ENCODE measurements around the gene TSPAN14.

Gene TSPAN14

DNA sequence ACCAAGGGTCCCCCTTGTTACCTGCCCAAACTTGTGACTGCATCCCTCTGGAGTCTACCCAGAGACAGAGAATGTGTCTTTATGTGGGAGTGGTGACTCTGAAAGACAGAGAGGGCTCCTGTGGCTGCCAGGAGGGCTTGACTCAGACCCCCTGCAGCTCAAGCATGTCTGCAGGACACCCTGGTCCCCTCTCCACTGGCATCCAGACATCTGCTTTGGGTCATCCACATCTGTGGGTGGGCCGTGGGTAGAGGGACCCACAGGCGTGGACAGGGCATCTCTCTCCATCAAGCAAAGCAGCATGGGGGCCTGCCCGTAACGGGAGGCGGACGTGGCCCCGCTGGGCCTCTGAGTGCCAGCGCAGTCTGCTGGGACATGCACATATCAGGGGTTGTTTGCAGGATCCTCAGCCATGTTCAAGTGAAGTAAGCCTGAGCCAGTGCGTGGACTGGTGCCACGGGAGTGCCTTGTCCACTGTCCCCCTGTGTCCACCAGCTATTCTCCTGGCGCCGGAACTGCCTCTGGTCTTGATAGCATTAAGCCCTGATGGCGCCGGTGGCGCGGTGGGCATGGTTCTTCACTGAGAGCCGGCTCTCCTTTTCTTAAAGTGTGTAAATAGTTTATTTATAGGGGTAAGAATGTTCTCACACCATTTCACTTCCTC is 64.2 kb downstream of the TSPAN14 start:
- Histone ChIP-seq H3K9me3 (ENCODE audit: low read depth, low read length) (no peaks in the 10 kb centered on the region), H3K27ac (no peak overlapping the region), H3K9ac (ENCODE audit: insufficient read length) (no peak overlapping the region), H3K36me3 (ENCODE audit: insufficient read depth, low read length) (no peaks in the 10 kb centered on the region; the same call in 1 of the 2 replicates), H3K4me3 (no peak overlapping the region)
- DNase-seq (ENCODE audit: low read depth, low spot score): no peak
- TF ChIP-seq POLR2AphosphoS5 (IDR thresholded peaks at IDR 0.05; ENCODE audit: borderline replicate concordance, low read depth, low read length) (no peak), EZH2 (IDR thresholded peaks at IDR 0.05) (no peak), FOXP2 (optimal IDR thresholded peaks at IDR 0.05; ENCODE audit: control extremely low read depth, extremely low read length, insufficient read depth) (no peak)

DNA sequence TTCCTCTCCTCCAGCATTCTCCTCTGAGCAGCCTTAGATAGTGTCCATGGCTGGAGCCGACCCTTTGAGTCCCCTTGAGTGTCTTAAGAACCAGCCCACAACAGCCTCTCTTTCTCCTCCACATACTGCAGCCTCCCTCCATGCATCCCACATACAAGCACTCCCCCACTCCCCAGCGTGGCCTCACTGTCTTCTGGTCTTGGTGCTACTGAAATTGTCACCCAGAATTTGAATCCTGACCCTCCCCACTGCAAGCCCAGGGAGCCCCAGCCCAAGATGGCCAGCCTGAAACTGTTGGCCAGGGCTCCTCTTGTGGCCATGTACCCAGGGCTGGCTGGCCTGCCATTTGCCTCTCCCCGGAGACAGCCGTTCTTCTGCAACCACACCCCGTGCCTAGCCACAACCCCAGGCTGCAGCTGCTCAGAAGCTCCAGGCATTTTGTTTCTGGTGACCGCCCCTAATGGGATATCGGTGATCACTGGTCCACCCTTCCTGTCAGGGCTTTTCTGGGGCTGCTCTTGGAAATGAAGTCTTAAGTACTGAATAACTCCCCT is 64.8 kb downstream of the TSPAN14 start:
- no peak for TF ChIP-seq POLR2AphosphoS5 (IDR thresholded peaks at IDR 0.05; ENCODE audit: borderline replicate concordance, low read depth, low read length)
- no peak for TF ChIP-seq FOXP2 (optimal IDR thresholded peaks at IDR 0.05; ENCODE audit: control extremely low read depth, extremely low read length, insufficient read depth)
- TF ChIP-seq EZH2 (IDR thresholded peaks at IDR 0.05): no peak
- no peak overlapping the region for H3K27ac ChIP-seq
- no peak overlapping the region for H3K9ac ChIP-seq (ENCODE audit: insufficient read length)
- no peaks in the 10 kb centered on the region for H3K9me3 ChIP-seq (ENCODE audit: low read depth, low read length)
- H3K4me3 ChIP-seq: no peak overlapping the region
- no peaks in the 10 kb centered on the region; the same call in 1 of the 2 replicates for H3K36me3 ChIP-seq (ENCODE audit: insufficient read depth, low read length)
- DNase-seq (ENCODE audit: low read depth, low spot score): no peak

DNA sequence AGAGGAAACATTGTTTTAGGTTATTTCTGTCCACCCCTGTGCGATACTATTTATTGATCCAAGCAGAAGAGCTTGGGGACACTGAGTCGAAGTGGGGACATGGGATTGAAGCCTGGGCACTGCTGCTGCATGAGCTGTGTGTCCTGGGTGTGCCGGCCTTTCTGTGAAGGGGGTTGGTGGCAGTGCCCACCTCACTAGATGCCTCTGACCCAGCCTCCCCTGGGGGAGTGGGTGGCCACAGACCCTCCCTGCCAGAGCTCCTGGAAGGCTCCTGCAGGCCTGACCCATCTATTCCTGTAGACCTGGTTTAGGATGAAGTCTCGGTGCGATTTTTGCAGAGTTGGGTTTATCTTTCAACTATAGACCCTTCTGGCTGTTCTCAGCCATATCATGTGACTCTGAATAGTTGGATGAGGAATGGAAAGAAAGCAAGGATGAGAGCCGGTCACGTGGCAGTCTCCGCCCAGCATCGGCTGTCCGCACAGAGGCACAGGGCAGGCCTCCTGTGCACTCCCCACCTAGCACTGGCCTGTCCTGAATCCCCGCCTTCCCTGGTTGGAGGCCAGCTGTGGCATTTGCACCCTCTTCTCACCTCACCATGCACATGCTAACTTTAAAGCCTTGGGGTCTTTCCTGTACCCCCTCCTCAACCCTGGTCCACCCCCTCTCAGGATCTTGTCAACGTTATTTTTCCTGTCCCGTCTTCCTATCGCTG is 66.0 kb downstream of the TSPAN14 start:
- Histone ChIP-seq H3K9me3 (ENCODE audit: low read depth, low read length) (no peaks in the 10 kb centered on the region), H3K36me3 (ENCODE audit: insufficient read depth, low read length) (no peaks in the 10 kb centered on the region; the same call in 1 of the 2 replicates), H3K9ac (ENCODE audit: insufficient read length) (no peak overlapping the region), H3K4me3 (no peak overlapping the region), H3K27ac (no peak overlapping the region)
- no peak for DNase-seq (ENCODE audit: low read depth, low spot score)
- TF ChIP-seq POLR2AphosphoS5 (IDR thresholded peaks at IDR 0.05; ENCODE audit: borderline replicate concordance, low read depth, low read length) (no peak), EZH2 (IDR thresholded peaks at IDR 0.05) (no peak), FOXP2 (optimal IDR thresholded peaks at IDR 0.05; ENCODE audit: control extremely low read depth, extremely low read length, insufficient read depth) (no peak)

DNA sequence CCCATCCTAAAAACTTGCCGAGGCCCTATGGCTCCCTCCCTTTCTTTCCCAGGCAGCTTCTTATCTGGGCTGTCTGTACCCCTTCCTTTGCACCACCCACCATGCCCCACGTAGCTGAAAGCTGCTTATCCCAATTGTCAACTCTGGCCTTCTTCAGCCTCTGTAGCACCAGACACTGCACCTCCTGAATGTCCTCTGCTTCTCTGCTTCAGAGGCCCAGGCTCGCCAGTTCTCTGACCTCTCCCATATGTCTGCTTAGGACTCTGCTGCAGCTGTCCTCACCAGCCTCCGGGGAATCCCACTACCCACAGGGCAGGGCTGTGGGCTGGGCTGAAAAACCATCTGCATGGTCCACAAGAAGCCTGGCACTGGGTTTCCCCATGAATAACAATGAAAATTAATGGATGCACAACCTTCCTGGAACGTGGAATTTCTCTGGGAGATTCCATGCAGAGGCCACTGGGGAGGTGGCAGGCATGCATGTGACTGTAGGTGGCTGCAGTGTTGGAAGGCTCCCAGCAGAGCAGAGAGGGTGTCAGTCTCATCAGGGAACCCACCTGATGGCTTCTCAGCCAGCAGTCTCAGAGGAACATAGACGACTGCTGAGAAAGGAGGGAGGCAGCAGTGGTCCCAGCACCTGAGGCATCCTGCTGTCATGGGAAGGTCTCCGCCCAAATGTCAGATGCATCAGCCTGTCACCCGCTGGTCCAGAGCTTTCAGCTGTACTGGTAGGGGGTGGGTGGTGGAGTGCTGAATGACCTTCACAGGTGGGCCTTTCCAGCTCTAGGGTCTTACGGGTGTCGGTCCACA is 66.8 kb downstream of the TSPAN14 start:
- H3K27ac ChIP-seq: no peak overlapping the region
- DNase-seq (ENCODE audit: low read depth, low spot score): no peak
- H3K9ac ChIP-seq (ENCODE audit: insufficient read length): no peak overlapping the region
- TF ChIP-seq POLR2AphosphoS5 (IDR thresholded peaks at IDR 0.05; ENCODE audit: borderline replicate concordance, low read depth, low read length) (no peak), FOXP2 (optimal IDR thresholded peaks at IDR 0.05; ENCODE audit: control extremely low read depth, extremely low read length, insufficient read depth) (no peak), EZH2 (IDR thresholded peaks at IDR 0.05) (no peak)
- H3K9me3 ChIP-seq (ENCODE audit: low read depth, low read length): no peaks in the 10 kb centered on the region
- H3K4me3 ChIP-seq: no peak overlapping the region
- no peaks in the 10 kb centered on the region; the same call in 1 of the 2 replicates for H3K36me3 ChIP-seq (ENCODE audit: insufficient read depth, low read length)

DNA sequence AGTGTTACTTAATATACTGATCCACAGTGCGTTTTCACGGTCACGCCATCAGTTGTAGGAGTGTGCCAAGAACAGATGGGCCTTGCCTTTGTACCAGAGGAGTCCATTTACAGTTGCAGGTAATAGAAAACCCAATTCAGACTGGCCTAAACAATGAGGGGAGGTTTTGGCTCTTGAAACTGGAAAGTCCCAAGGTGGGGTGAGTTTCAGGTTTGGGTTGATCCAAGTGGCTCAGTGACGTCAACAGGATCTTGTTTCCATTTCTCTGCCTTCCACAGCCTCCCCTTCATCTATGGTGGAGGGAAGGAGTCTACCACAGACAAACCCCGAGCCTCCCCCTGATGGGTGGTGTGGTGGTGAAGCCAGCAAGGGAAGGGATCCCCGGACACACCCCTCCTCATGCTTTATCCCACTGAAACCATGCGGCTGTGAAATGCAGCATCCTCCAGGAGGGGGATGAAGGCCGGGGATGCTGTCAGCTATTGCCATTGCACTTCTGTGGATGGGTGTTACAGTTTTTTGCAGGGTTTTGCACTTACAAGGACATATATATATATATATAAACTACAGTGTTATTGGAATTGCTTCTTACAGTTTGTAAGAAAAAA is 68.8 kb downstream of the TSPAN14 start:
- Histone ChIP-seq H3K36me3 (ENCODE audit: insufficient read depth, low read length) (no peaks in the 10 kb centered on the region), H3K27ac (no peak overlapping the region), H3K4me3 (no peak overlapping the region), H3K9me3 (ENCODE audit: low read depth, low read length) (no peaks in the 10 kb centered on the region), H3K9ac (ENCODE audit: insufficient read length) (no peak overlapping the region)
- no peak for DNase-seq (ENCODE audit: low read depth, low spot score)
- TF ChIP-seq EZH2 (IDR thresholded peaks at IDR 0.05): no peak

DNA sequence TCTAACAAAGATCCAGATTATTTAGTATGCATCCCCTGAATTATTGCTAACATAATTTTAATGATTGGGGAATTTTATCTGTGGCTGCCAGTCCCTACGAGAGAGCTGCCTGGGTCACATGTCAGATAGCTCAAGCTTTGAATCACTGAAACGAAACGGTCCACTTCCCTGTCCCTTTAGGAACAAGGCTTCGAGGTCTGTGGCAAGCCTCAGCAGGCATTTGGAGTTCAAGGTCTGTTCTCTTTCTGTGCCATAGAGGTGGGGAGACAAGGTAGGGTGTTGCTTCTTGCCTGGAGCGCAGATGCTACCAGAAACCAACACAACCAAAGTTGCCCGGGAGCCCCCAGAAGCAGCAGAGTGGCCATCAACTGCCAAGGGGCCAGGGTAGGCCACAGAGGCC is 69.7 kb downstream of the TSPAN14 start:
- Histone ChIP-seq H3K36me3 (ENCODE audit: insufficient read depth, low read length) (no peaks in the 10 kb centered on the region), H3K9me3 (ENCODE audit: low read depth, low read length) (no peaks in the 10 kb centered on the region), H3K9ac (ENCODE audit: insufficient read length) (no peak overlapping the region), H3K27ac (no peak overlapping the region), H3K4me3 (no peak overlapping the region)
- TF ChIP-seq FOXP2 (optimal IDR thresholded peaks at IDR 0.05; ENCODE audit: control extremely low read depth, extremely low read length, insufficient read depth) (no peak), EZH2 (IDR thresholded peaks at IDR 0.05) (no peak), POLR2AphosphoS5 (IDR thresholded peaks at IDR 0.05; ENCODE audit: borderline replicate concordance, low read depth, low read length) (no peak)
- DNase-seq (ENCODE audit: low read depth, low spot score): no peak

DNA sequence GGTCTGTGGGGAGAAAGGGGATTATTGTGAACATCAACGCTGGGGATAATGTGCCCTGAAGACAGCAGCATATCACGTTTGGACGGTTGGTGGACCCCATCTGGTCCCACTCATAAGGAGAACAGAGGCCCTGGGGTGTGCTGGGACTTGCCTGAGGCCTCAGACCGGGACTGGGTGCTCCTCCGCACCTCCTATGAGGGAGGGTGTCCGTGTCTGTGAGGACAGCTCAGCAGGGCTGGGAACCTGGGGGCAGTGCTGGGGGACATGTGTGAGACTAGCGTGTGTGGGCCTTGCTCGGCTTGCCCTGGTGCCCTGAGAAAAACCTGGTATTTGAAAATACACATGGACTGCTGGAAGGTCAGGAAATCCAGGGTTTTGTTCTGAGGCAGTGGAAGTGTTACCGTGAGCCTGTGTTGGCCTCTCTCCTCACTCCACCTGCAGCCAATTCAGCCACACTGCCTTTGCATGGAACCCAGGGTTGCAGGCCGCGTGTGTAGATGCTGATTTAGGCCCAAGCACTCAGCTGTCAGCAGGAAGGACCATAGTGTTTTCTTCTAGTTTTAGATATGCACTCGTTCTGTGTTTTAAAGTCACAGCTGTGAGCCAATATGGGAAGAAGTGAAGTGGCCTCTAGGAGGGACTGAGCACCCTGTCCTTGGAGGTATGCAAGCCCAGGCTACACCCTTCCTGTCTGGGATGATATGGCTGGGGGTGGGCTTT is 70.2 kb downstream of the TSPAN14 start:
- DNase-seq (ENCODE audit: low read depth, low spot score): no peak
- Histone ChIP-seq H3K9me3 (ENCODE audit: low read depth, low read length) (no peaks in the 10 kb centered on the region), H3K27ac (no peak overlapping the region), H3K36me3 (ENCODE audit: insufficient read depth, low read length) (no peaks in the 10 kb centered on the region), H3K9ac (ENCODE audit: insufficient read length) (no peak overlapping the region), H3K4me3 (no peak overlapping the region)
- TF ChIP-seq FOXP2 (optimal IDR thresholded peaks at IDR 0.05; ENCODE audit: control extremely low read depth, extremely low read length, insufficient read depth) (no peak), EZH2 (IDR thresholded peaks at IDR 0.05) (no peak), POLR2AphosphoS5 (IDR thresholded peaks at IDR 0.05; ENCODE audit: borderline replicate concordance, low read depth, low read length) (no peak)

All from SK-N-MC (cell line).